Mucosa of descending colon (tissue), 3 donors: Measurements from ENCODE around the gene MVB12B. TPM values are rescaled to one million over a fixed set of nuclear protein-coding genes. Genes with fewer than 3 reads are reported as not detected.
A peak's percentile ranks its signal among the peaks of the same experiment; 100 is the strongest.

Experiments
- ATAC-seq: fragments of 200-7000 bp; cut with Tn5 transposase; one replicate; pipeline ENCODE4 v1.9.1; 2020; ENCODE audit warnings: mild to moderate bottlenecking, moderate library complexity
- DNase-seq, 3 donors: peaks; one replicate each; pipeline ENCODE4 v3.0.0-alpha.2; 2020
- H3K36me3 ChIP-seq: fragments of 200-600 bp; one replicate; pipeline ENCODE4 v1.8.0; 2021; ENCODE audit warnings: low read depth, mild to moderate bottlenecking
- H3K4me1 ChIP-seq: fragments of 200-600 bp; one replicate; pipeline ENCODE4 v1.8.0; 2021; ENCODE audit warnings: low read depth, mild to moderate bottlenecking
- H3K4me3 ChIP-seq: fragments of 200-600 bp; one replicate; pipeline ENCODE4 v1.8.0; 2021; ENCODE audit warnings: mild to moderate bottlenecking
- H3K9me3 ChIP-seq: fragments of 200-600 bp; one replicate; pipeline ENCODE4 v1.8.0; 2021; ENCODE audit warnings: mild to moderate bottlenecking
- CTCF ChIP-seq: fragments of 200-600 bp; IDR thresholded peaks from one replicate; pipeline ENCODE4 v1.8.0; 2022; ENCODE audit warnings: antibody characterized with exemption, mild to moderate bottlenecking
- intact Hi-C, 2 donors: fragments of 100-400 bp; cut with DNase I in 1 of 2; cut with micrococcal nuclease in 1 of 2; formaldehyde crosslinking; loops; one replicate each; pipeline versions ENCODE4 v1.11.0 to v1.11.1; 2022; cut with DNase I, micrococcal nuclease
- total RNA-seq, 3 donors: library from RNA; stranded (reverse); fragmentation: NEBNext Ultra II Directional in 2 of 3; extraction: Animal tissue kit (Norgen Biotek cat#: 25700) in 2 of 3; gene quantifications; one replicate each; pipeline versions ENCODE4 v1.2.1 to v1.2.4, GENCODE V29; 2021 to 2023
- donor health status: DM: no; HTN: no; CAD: no; lungs with moderate emphysema.
- donor health status: DM: no; HTN: no; CAD: no.
- donor health status: DM: no; HTN: yes; CAD: no.

MVB12B gene
- total RNA-seq, 3 donors from 2014 or later, result 16.8 to 26.4 (median 21.6) TPM

GRCh38 chr9:126320158-126320922, 6.3 kb upstream of the MVB12B start:
- intact Hi-C loops, result no loop called here
- Histone ChIP-seq H3K4me3 (no peak overlapping the region), H3K4me1 (no peaks in the 10 kb centered on the region), H3K9me3 (peaks cover 4% of the 10 kb centered on the region), H3K36me3 (no peaks in the 10 kb centered on the region)
- no peak for TF ChIP-seq CTCF
- DNase-seq (no peak), ATAC-seq (no peak)

- H3K9me3 ChIP-seq, result peaks cover 4% of the 10 kb centered on the region
- intact Hi-C loops, result no loop called here
- TF ChIP-seq CTCF, result no peak
- no peaks in the 10 kb centered on the region for H3K4me1 ChIP-seq
- DNase-seq (no peak), ATAC-seq (no peak)
- no peaks in the 10 kb centered on the region for H3K36me3 ChIP-seq
- H3K4me3 ChIP-seq, result no peak overlapping the region
Measured at GRCh38 chr9:126321742-126322141, 4.9 kb upstream of the MVB12B start.

GRCh38 chr9:126325821-126326220, 808 bp upstream of the MVB12B start:
- Histone ChIP-seq H3K36me3 (no peaks in the 10 kb centered on the region), H3K4me1 (peaks cover 12% of the 10 kb centered on the region), H3K9me3 (peaks cover 4% of the 10 kb centered on the region), H3K4me3 (peak overlapping the region; percentile 22)
- TF ChIP-seq CTCF, result no peak
- DNase-seq (no peak), ATAC-seq (no peak)
- intact Hi-C loops, result no loop called here

- intact Hi-C loops, result no loop called here
- peak in 2 of 3 donors; percentile 33 to 54 for DNase-seq
- H3K36me3 ChIP-seq, result no peaks in the 10 kb centered on the region
- peaks cover 12% of the 10 kb centered on the region for H3K4me1 ChIP-seq
- peak overlapping the region; percentile 22 for H3K4me3 ChIP-seq
- no peak for TF ChIP-seq CTCF
- H3K9me3 ChIP-seq, result peaks cover 4% of the 10 kb centered on the region
- ATAC-seq, result peak; percentile 64
Measured at GRCh38 chr9:126327006-126327713, 531 bp downstream of the MVB12B start.

GRCh38 chr9:126327714-126328185, 1.1 kb downstream of the MVB12B start:
- peaks cover 4% of the 10 kb centered on the region for H3K9me3 ChIP-seq
- TF ChIP-seq CTCF, result no peak
- intact Hi-C loops, result no loop called here
- ATAC-seq, result no peak
- no peak overlapping the region for H3K4me3 ChIP-seq
- no peak for DNase-seq
- H3K36me3 ChIP-seq, result no peaks in the 10 kb centered on the region
- H3K4me1 ChIP-seq, result peaks cover 12% of the 10 kb centered on the region
